Measurements from ENCODE around the gene S100A9.

The S100A9 gene

GRCh38 chr1:153364766-153365666 is 7.4 kb downstream of the S100A9 start:
- TF ChIP-seq CREB1 (IDR thresholded peaks at IDR 0.05; ENCODE audit: low read depth): no peak
- TF ChIP-seq MAX (IDR thresholded peaks at IDR 0.05): no peak
- no peak for TF ChIP-seq RAD21 (IDR thresholded peaks at IDR 0.05; ENCODE audit: low read depth)
- TF ChIP-seq ZBTB7A (IDR thresholded peaks at IDR 0.05; ENCODE audit: low read depth): no peak
- no peak for TF ChIP-seq CEBPB (IDR thresholded peaks at IDR 0.05)
- TF ChIP-seq TAF1 (IDR thresholded peaks at IDR 0.05; ENCODE audit: low read depth): no peak
- TF ChIP-seq USF1 (IDR thresholded peaks at IDR 0.05): no peak
- TF ChIP-seq YY1 (IDR thresholded peaks at IDR 0.05; ENCODE audit: low read depth): no peak

GRCh38 chr1:153365696-153366095 is 8.0 kb downstream of the S100A9 start:
- TF ChIP-seq RAD21 (IDR thresholded peaks at IDR 0.05; ENCODE audit: low read depth) (no peak), EGR1 (IDR thresholded peaks at IDR 0.05) (no peak), NFIC (IDR thresholded peaks at IDR 0.05) (no peak), MAX (IDR thresholded peaks at IDR 0.05) (no peak)

- TF ChIP-seq ZBTB7A (IDR thresholded peaks at IDR 0.05; ENCODE audit: low read depth): no peak
- no peak for TF ChIP-seq NFIC (IDR thresholded peaks at IDR 0.05)
- no peak for TF ChIP-seq USF1 (IDR thresholded peaks at IDR 0.05)
- no peak for TF ChIP-seq EP300 (IDR thresholded peaks at IDR 0.05; ENCODE audit: borderline replicate concordance)
- TF ChIP-seq REST (IDR thresholded peaks at IDR 0.05; ENCODE audit: low read depth): no peak
- TF ChIP-seq TEAD4 (IDR thresholded peaks at IDR 0.05): no peak
- TF ChIP-seq TAF1 (IDR thresholded peaks at IDR 0.05; ENCODE audit: low read depth): no peak
- no peak for TF ChIP-seq TCF12 (IDR thresholded peaks at IDR 0.05; ENCODE audit: low read depth)
- TF ChIP-seq FOXM1 (IDR thresholded peaks at IDR 0.05; ENCODE audit: borderline replicate concordance, low read depth): no peak
- no peak for TF ChIP-seq CREB1 (IDR thresholded peaks at IDR 0.05; ENCODE audit: low read depth)
- no peak for TF ChIP-seq YY1 (IDR thresholded peaks at IDR 0.05; ENCODE audit: low read depth)
- TF ChIP-seq MAX (IDR thresholded peaks at IDR 0.05): no peak
- TF ChIP-seq RAD21 (IDR thresholded peaks at IDR 0.05; ENCODE audit: low read depth): no peak
- TF ChIP-seq CEBPB (IDR thresholded peaks at IDR 0.05): no peak
- TF ChIP-seq EGR1 (IDR thresholded peaks at IDR 0.05): no peak
Measured at GRCh38 chr1:153366261-153366660, 8.6 kb downstream of the S100A9 start.

GRCh38 chr1:153367090-153367489 is 9.4 kb downstream of the S100A9 start:
- TF ChIP-seq YY1 (IDR thresholded peaks at IDR 0.05; ENCODE audit: low read depth) (no peak), MAX (IDR thresholded peaks at IDR 0.05) (no peak), TAF1 (IDR thresholded peaks at IDR 0.05; ENCODE audit: low read depth) (no peak), EP300 (IDR thresholded peaks at IDR 0.05; ENCODE audit: borderline replicate concordance) (no peak), RAD21 (IDR thresholded peaks at IDR 0.05; ENCODE audit: low read depth) (no peak), REST (IDR thresholded peaks at IDR 0.05; ENCODE audit: low read depth) (no peak), CEBPB (IDR thresholded peaks at IDR 0.05) (no peak), EGR1 (IDR thresholded peaks at IDR 0.05) (no peak), TCF12 (IDR thresholded peaks at IDR 0.05; ENCODE audit: low read depth) (no peak), USF1 (IDR thresholded peaks at IDR 0.05) (no peak)

GRCh38 chr1:153368495-153368894 is 10.8 kb downstream of the S100A9 start:
- TF ChIP-seq FOXM1 (IDR thresholded peaks at IDR 0.05; ENCODE audit: borderline replicate concordance, low read depth) (no peak), RAD21 (IDR thresholded peaks at IDR 0.05; ENCODE audit: low read depth) (no peak), TCF12 (IDR thresholded peaks at IDR 0.05; ENCODE audit: low read depth) (no peak), YY1 (IDR thresholded peaks at IDR 0.05; ENCODE audit: low read depth) (no peak), CEBPB (IDR thresholded peaks at IDR 0.05) (no peak), NFIC (IDR thresholded peaks at IDR 0.05) (no peak), CREB1 (IDR thresholded peaks at IDR 0.05; ENCODE audit: low read depth) (no peak), EP300 (IDR thresholded peaks at IDR 0.05; ENCODE audit: borderline replicate concordance) (no peak), TAF1 (IDR thresholded peaks at IDR 0.05; ENCODE audit: low read depth) (no peak), REST (IDR thresholded peaks at IDR 0.05; ENCODE audit: low read depth) (no peak)
